HepG2 (cell line): ENCODE measurements around the gene EXOC7. TPM values are rescaled to one million over a fixed set of nuclear protein-coding genes. Genes with fewer than 3 reads are reported as not detected.

ENCODE experiments used
- ATAC-seq: fragments of 200-7000 bp; cut with Tn5 transposase; 3 replicates; pipeline ENCODE4 v1.9.1; 2020; ENCODE audit warnings: mild to moderate bottlenecking, moderate library complexity
- BruUV-seq: library from RNA; stranded (reverse); fragments of 400-500 nt; replicated peaks from 2 replicates; lab custom pipeline; 2021; lab: Mats Ljungman, UMichigan
- CTCF ChIA-PET: fragments of 300-600 bp; formaldehyde crosslinking; extraction: SDS; loops from one replicate; lab custom pipeline; 2021; ENCODE audit warnings: low total read pairs, inconsistent platforms, low intra/inter-chr PET ratio; lab: Yijun Ruan, JAX
- POLR2A ChIA-PET: fragments of 350-600 bp; sonication (Branson Sonifier 250); formaldehyde crosslinking; loops from one replicate; lab custom pipeline; 2020; ENCODE audit warnings: antibody characterized with exemption, inconsistent platforms; lab: Yijun Ruan, JAX
- DNase-seq: peaks from one replicate; pipeline ENCODE4 v3.0.0-alpha.2; 2015; ENCODE audit warnings: low spot score
- FAIRE-seq: peaks from 3 replicates; lab custom pipeline; 2011; peaks lifted over from hg19 to GRCh38; lab: Jason Lieb, UNC
- H2AFZ ChIP-seq: one replicate; pipeline ENCODE4 v1.6.1; 2011; ENCODE audit warnings: low read length, inconsistent platforms
- H3K27ac ChIP-seq: fragments of 300-600 bp; 3 replicates; pipeline ENCODE4 v1.8.0; 2011; ENCODE audit warnings: mixed run types, mild to moderate bottlenecking, mixed read lengths, low read length, inconsistent platforms; ENCODE audit not compliant: insufficient read depth; ENCODE audit errors: extremely low read length
- H3K27me3 ChIP-seq, 2 experiments: fragments of 200-600 bp in 1 of 2; 2 replicates in 1 of 2; 3 replicates in 1 of 2; pipeline versions ENCODE4 v1.6.0 to v1.8.0; 2011; ENCODE audit warnings: low read length in 2 of 2, mild to moderate bottlenecking in 2 of 2, moderate library complexity in 2 of 2, inconsistent platforms in 1 of 2; ENCODE audit not compliant: insufficient read depth in 2 of 2, control insufficient read depth in 1 of 2
- H3K36me3 ChIP-seq, 2 experiments: fragments of 200-600 bp in 1 of 2; replicated peaks in 1 of 2; 2 replicates in 1 of 2; 3 replicates in 1 of 2; pipeline versions ENCODE4 v1.5.1 to v1.8.0; 2011; ENCODE audit warnings: low read length in 2 of 2, inconsistent platforms in 1 of 2; ENCODE audit not compliant: insufficient read depth in 2 of 2, control insufficient read depth in 1 of 2
- H3K4me1 ChIP-seq: 2 replicates; pipeline ENCODE4 v1.5.1; 2012; ENCODE audit warnings: low read length, inconsistent platforms; ENCODE audit not compliant: insufficient read depth
- H3K4me2 ChIP-seq: 2 replicates; pipeline ENCODE4 v1.6.0; 2011; ENCODE audit warnings: low read depth, low read length, inconsistent platforms
- H3K4me3 ChIP-seq, 3 experiments: fragments of 200-600 bp in 1 of 3; sonication (generic), shearing (Covaris generic) in 1 of 3; replicated peaks in 1 of 3; 2 replicates each; pipeline ENCODE4 v1.5.1; 2011 to 2016; ENCODE audit warnings: low read length in 3 of 3, inconsistent platforms in 2 of 3, low read depth in 2 of 3, mild to moderate bottlenecking in 2 of 3, control low read depth in 1 of 3, mixed read lengths in 1 of 3; ENCODE audit not compliant: insufficient read depth in 1 of 3
- H3K79me2 ChIP-seq: one replicate; pipeline ENCODE4 v1.6.1; 2011; ENCODE audit warnings: low read length, inconsistent platforms; ENCODE audit not compliant: insufficient read depth
- H3K9ac ChIP-seq: 2 replicates; pipeline ENCODE4 v1.6.0; 2011; ENCODE audit warnings: mild to moderate bottlenecking, low read depth, low read length, inconsistent platforms; ENCODE audit not compliant: insufficient read depth
- H3K9me3 ChIP-seq: 2 replicates; pipeline ENCODE4 v1.5.1; 2012; ENCODE audit warnings: mild to moderate bottlenecking, low read length
- H4K20me1 ChIP-seq: 2 replicates; pipeline ENCODE4 v1.6.0; 2011; ENCODE audit warnings: inconsistent platforms, mild to moderate bottlenecking, low read length, moderate library complexity; ENCODE audit not compliant: insufficient read depth
- ATF3 ChIP-seq: sonication (generic); formaldehyde crosslinking; IDR thresholded peaks from 2 replicates; pipeline ENCODE4 v1.4.0; 2020; ENCODE audit warnings: missing genetic modification reagents
- ATM ChIP-seq: fragments of 450-650 bp; IDR thresholded peaks from 2 replicates; pipeline ENCODE4 v1.7.1; 2017; ENCODE audit warnings: mild to moderate bottlenecking, borderline replicate concordance
- DR1 ChIP-seq: sonication (generic); formaldehyde crosslinking; IDR thresholded peaks from 2 replicates; pipeline ENCODE4 v1.8.0; 2021; ENCODE audit warnings: mild to moderate bottlenecking, missing genetic modification reagents, inconsistent platforms
- ESRRA ChIP-seq: sonication (generic); formaldehyde crosslinking; IDR thresholded peaks from 2 replicates; pipeline ENCODE4 v1.5.1; 2020; ENCODE audit warnings: mild to moderate bottlenecking, low read depth, missing genetic modification reagents
- GATAD1 ChIP-seq: IDR thresholded peaks from 2 replicates; pipeline ENCODE4 v1.6.1; 2016; ENCODE audit warnings: missing genetic modification reagents, missing compliant biosample characterization
- HES4 ChIP-seq: sonication (generic); formaldehyde crosslinking; IDR thresholded peaks from 2 replicates; pipeline ENCODE4 v1.9.0; 2021; ENCODE audit warnings: mild to moderate bottlenecking, missing genetic modification reagents, borderline replicate concordance
- JARID2 ChIP-seq: sonication (generic); formaldehyde crosslinking; IDR thresholded peaks from 2 replicates; pipeline ENCODE4 v1.8.1; 2023; ENCODE audit warnings: missing genetic modification reagents, inconsistent platforms; ENCODE audit not compliant: insufficient replicate concordance
- MEIS1 ChIP-seq: sonication (generic); formaldehyde crosslinking; IDR thresholded peaks from 2 replicates; pipeline ENCODE4 v1.9.0; 2021; ENCODE audit warnings: mild to moderate bottlenecking, missing genetic modification reagents, moderate library complexity, borderline replicate concordance
- MTF1 ChIP-seq: sonication (generic); formaldehyde crosslinking; IDR thresholded peaks from 2 replicates; pipeline ENCODE4 v1.5.0; 2020; ENCODE audit warnings: missing genetic modification reagents
- RFXANK ChIP-seq: IDR thresholded peaks from 2 replicates; pipeline ENCODE4 v1.6.1; 2016
- SP140L ChIP-seq: sonication (generic); formaldehyde crosslinking; IDR thresholded peaks from 2 replicates; pipeline ENCODE4 v1.4.0; 2020; ENCODE audit warnings: missing genetic modification reagents, borderline replicate concordance
- SRY ChIP-seq: sonication (generic); formaldehyde crosslinking; IDR thresholded peaks from 2 replicates; pipeline ENCODE4 v1.8.0; 2022; ENCODE audit warnings: mild to moderate bottlenecking, missing genetic modification reagents
- STAT5B ChIP-seq: sonication (generic); formaldehyde crosslinking; IDR thresholded peaks from 2 replicates; pipeline ENCODE4 v1.4.0; 2020; ENCODE audit warnings: missing genetic modification reagents
- ZNF24 ChIP-seq: fragments of 450-650 bp; IDR thresholded peaks from 2 replicates; pipeline ENCODE4 v1.6.1; 2017; ENCODE audit warnings: antibody characterized with exemption, mild to moderate bottlenecking
- ZNF484 ChIP-seq: sonication (generic); formaldehyde crosslinking; IDR thresholded peaks from 2 replicates; pipeline ENCODE4 v1.5.1; 2020; ENCODE audit warnings: mild to moderate bottlenecking, low read depth, missing genetic modification reagents, borderline replicate concordance
- ZNF577 ChIP-seq: sonication (generic); formaldehyde crosslinking; IDR thresholded peaks from 2 replicates; pipeline ENCODE4 v1.4.0; 2020; ENCODE audit warnings: mild to moderate bottlenecking, low read depth, missing genetic modification reagents, borderline replicate concordance
- ZNF614 ChIP-seq: IDR thresholded peaks from 2 replicates; pipeline ENCODE4 v1.6.1; 2018; ENCODE audit warnings: missing biosample characterization, missing genetic modification reagents, inconsistent platforms, borderline replicate concordance
- ZNF776 ChIP-seq: sonication (generic); formaldehyde crosslinking; IDR thresholded peaks from 2 replicates; pipeline ENCODE4 v1.4.0; 2020; ENCODE audit warnings: mild to moderate bottlenecking, missing genetic modification reagents
- ZNF800 ChIP-seq: sonication (generic); formaldehyde crosslinking; IDR thresholded peaks from 2 replicates; pipeline ENCODE4 v1.4.0; 2020; ENCODE audit warnings: missing genetic modification reagents
- WGBS: methylation state at CpG from one replicate; pipeline ENCODE4 v1.1.6; 2017; ENCODE audit warnings: low lambda C conversion rate; 5-methylcytosine and 5-hydroxymethylcytosine counted together
- in situ Hi-C: cut with HindIII; loops from 2 replicates; pipeline ENCODE4 v1.10.0; 2017; ENCODE audit warnings: low pct_unique_long_range_greater_than_20kb; ENCODE audit not compliant: extremely low pct_ligation_motif_present
- intact Hi-C: fragments of 100-400 bp; cut with micrococcal nuclease; formaldehyde crosslinking; loops from one replicate; pipeline ENCODE4 v1.10.0; 2022; ENCODE audit not compliant: unreplicated experiment
- polyA plus RNA-seq, 8 experiments: library from polyadenylated mRNA; depleted of rRNA in 3 of 8; stranded (reverse) in 7 of 8; unstranded in 1 of 8; fragments of >200 nt; fragmentation: Illumina TruSeq in 4 of 8; extraction: Trizol in 4 of 8; gene quantifications; 2 replicates each; pipeline versions ENCODE4 v1.2.1 to v1.2.3, GENCODE V29; 2011 to 2016; ENCODE audit warnings: low read depth in 4 of 8, missing spikeins in 1 of 8, mixed read lengths in 1 of 8; ENCODE audit not compliant: insufficient read depth in 1 of 8
- total RNA-seq, 5 experiments: library from RNA; depleted of rRNA; stranded (reverse); fragments of >200 nt; fragmentation: Illumina TruSeq; extraction: Trizol; gene quantifications; 2 replicates each; pipeline ENCODE4 v1.2.3, GENCODE V29; 2016; ENCODE audit warnings: low read depth in 1 of 5
- TF ChIP-seq, protein P1 (sequence below): sonication (generic); formaldehyde crosslinking; IDR thresholded peaks from 2 replicates; pipeline ENCODE4 v1.5.0; 2020; ENCODE audit warnings: mild to moderate bottlenecking, low read depth, missing genetic modification reagents, borderline replicate concordance
- TF ChIP-seq, protein P2 (sequence below): sonication (generic); formaldehyde crosslinking; IDR thresholded peaks from 2 replicates; pipeline ENCODE4 v1.5.0; 2020; ENCODE audit warnings: mild to moderate bottlenecking, missing genetic modification reagents, moderate library complexity

The EXOC7 gene
- total and polyA plus RNA-seq, 2 of the 13 experiments (the other 11 are each of a cell fraction or from before 2014, with no cell fraction given) = 86.9 to 116 TPM

- no peak overlapping the region for H3K4me2 ChIP-seq
- peaks cover 0 to 13% of the 10 kb centered on the region in 2 experiments; a peak in 3 of 5 replicates for H3K27me3 ChIP-seq
- DNase-seq (no peak), FAIRE-seq (no peak), ATAC-seq (peak; percentile 18)
- H3K9ac ChIP-seq = no peak overlapping the region
- 17% methylated on average over 7 of the region's 9 CpGs for WGBS
- peaks cover 24% of the 10 kb centered on the region for H3K4me1 ChIP-seq
- no peaks in the 10 kb centered on the region for H3K9me3 ChIP-seq
- H4K20me1 ChIP-seq = no peaks in the 10 kb centered on the region
- H3K4me3 ChIP-seq = no peak overlapping the region
- H3K36me3 ChIP-seq = no peaks in the 10 kb centered on the region
- no peak overlapping the region for H3K27ac ChIP-seq
- in situ Hi-C loops (loop anchor here (5.0 kb wide), 2 partner anchors 33 to 153 kb away; no protein-coding TSS in a partner anchor), intact Hi-C loops (no loop called here)
- no peaks in the 10 kb centered on the region for H3K79me2 ChIP-seq
- ChIA-PET POLR2A (interaction anchor here (0.9 to 2.8 kb wide), 8 partner anchors 8 to 141 kb away, joined by 3 to 13 read pairs (median 4); partner anchors contain the start of genes EXOC7 and UBALD2), CTCF (interaction anchor here (1.0 to 5.1 kb wide), 6 partner anchors 23 to 155 kb away, joined by 3 to 78 read pairs (median 23); no protein-coding TSS in a partner anchor)
- no TSS peak for BruUV-seq
- H2AFZ ChIP-seq = no peak overlapping the region
- no peak for TF ChIP-seq RFXANK (CRISPR knock-in tag)
- TF ChIP-seq HES4 (CRISPR knock-in tag) = no peak
- TF ChIP-seq, protein P1, sequence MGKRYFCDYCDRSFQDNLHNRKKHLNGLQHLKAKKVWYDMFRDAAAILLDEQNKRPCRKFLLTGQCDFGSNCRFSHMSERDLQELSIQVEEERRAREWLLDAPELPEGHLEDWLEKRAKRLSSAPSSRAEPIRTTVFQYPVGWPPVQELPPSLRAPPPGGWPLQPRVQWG (CRISPR knock-in tag) = no peak
- TF ChIP-seq ZNF614 (CRISPR knock-in tag) = no peak
- no peak for TF ChIP-seq ZNF24
- no peak for TF ChIP-seq DR1
- no peak for TF ChIP-seq STAT5B (CRISPR knock-in tag)
- no peak for TF ChIP-seq SRY (CRISPR knock-in tag)
- no peak for TF ChIP-seq ATF3 (CRISPR knock-in tag)
- TF ChIP-seq MEIS1 (CRISPR knock-in tag) = no peak
- no peak for TF ChIP-seq ZNF776 (CRISPR knock-in tag)
- TF ChIP-seq ATM = no peak
- TF ChIP-seq ZNF800 (CRISPR knock-in tag) = no peak
- no peak for TF ChIP-seq ZNF484 (CRISPR knock-in tag)
- no peak for TF ChIP-seq SP140L (CRISPR knock-in tag)
- TF ChIP-seq, protein P2, sequence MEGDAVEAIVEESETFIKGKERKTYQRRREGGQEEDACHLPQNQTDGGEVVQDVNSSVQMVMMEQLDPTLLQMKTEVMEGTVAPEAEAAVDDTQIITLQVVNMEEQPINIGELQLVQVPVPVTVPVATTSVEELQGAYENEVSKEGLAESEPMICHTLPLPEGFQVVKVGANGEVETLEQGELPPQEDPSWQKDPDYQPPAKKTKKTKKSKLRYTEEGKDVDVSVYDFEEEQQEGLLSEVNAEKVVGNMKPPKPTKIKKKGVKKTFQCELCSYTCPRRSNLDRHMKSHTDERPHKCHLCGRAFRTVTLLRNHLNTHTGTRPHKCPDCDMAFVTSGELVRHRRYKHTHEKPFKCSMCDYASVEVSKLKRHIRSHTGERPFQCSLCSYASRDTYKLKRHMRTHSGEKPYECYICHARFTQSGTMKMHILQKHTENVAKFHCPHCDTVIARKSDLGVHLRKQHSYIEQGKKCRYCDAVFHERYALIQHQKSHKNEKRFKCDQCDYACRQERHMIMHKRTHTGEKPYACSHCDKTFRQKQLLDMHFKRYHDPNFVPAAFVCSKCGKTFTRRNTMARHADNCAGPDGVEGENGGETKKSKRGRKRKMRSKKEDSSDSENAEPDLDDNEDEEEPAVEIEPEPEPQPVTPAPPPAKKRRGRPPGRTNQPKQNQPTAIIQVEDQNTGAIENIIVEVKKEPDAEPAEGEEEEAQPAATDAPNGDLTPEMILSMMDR (CRISPR knock-in tag) = peak; percentile 64
- no peak for TF ChIP-seq JARID2 (CRISPR knock-in tag)
- no peak for TF ChIP-seq ESRRA
- no peak for TF ChIP-seq GATAD1 (CRISPR knock-in tag)
- no peak for TF ChIP-seq MTF1 (CRISPR knock-in tag)
- TF ChIP-seq ZNF577 = no peak
Observed at GRCh38 chr17:76123749-76124581, 20.4 kb upstream of the EXOC7 start.
